ENCODE data around the gene KRIT1. TPM values are rescaled to one million over a fixed set of nuclear protein-coding genes. Genes with fewer than 3 reads are reported as not detected.

KRIT1 gene
- total RNA-seq, 2 donors from 2014 or later: 33.9 to 36.4 TPM

DNA sequence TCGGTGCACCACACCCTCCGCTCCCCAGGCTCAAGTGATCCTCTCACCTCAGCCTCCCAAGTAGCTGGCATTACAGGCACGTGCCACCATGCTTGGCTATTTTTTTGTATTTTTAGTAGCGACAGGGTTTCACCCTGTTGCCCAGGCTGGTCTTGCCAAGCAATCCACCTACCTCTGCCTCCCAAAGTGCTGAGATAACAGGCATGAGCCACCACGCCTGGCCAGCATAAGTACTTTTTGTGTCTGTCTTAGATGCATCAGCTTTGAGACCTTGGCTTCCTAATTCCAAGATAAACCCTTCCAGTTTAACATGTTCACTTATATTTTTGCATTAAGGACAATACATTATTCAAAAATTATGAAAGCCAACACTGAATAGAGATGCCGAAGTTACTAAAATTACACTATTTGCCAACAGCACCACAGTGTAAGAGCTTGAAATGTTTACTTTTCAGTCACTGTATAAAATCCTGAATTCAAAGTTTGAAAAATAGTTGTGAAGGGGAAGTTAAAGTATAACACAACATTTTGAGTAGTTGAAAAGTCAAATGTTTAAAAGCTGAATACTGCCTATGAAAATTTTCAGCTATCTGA, 36.6 kb upstream of the KRIT1 start:
- 89 to 96% methylated on average over 4 to 6 of the region's 6 CpGs for WGBS, 2 experiments (ENCODE audit: insufficient coverage in 1 of 2, insufficient read length in 1 of 2)
- peaks cover 10% of the 10 kb centered on the region for H3K9me3 Mint-ChIP-seq
- no peaks in the 10 kb centered on the region for H3K27me3 Mint-ChIP-seq (ENCODE audit: insufficient read depth)
- H3K4me3 ChIP-seq (ENCODE audit: low read length): no peak overlapping the region
- H3K27me3 ChIP-seq (ENCODE audit: control insufficient read depth, insufficient read depth, low read length, poor library complexity, severe bottlenecking): no peaks in the 10 kb centered on the region
- H3K27ac Mint-ChIP-seq: no peak overlapping the region
- H3K4me1 ChIP-seq (ENCODE audit: control insufficient read depth, insufficient read depth, low read length): peaks cover 16% of the 10 kb centered on the region
- H3K9me3 ChIP-seq (ENCODE audit: control insufficient read depth, low read length): peaks cover 13% of the 10 kb centered on the region
- H3K36me3 ChIP-seq (ENCODE audit: control insufficient read depth, insufficient read depth, low read length): no peaks in the 10 kb centered on the region
- no peak overlapping the region for H3K4me3 Mint-ChIP-seq
- TF ChIP-seq, protein P1, sequence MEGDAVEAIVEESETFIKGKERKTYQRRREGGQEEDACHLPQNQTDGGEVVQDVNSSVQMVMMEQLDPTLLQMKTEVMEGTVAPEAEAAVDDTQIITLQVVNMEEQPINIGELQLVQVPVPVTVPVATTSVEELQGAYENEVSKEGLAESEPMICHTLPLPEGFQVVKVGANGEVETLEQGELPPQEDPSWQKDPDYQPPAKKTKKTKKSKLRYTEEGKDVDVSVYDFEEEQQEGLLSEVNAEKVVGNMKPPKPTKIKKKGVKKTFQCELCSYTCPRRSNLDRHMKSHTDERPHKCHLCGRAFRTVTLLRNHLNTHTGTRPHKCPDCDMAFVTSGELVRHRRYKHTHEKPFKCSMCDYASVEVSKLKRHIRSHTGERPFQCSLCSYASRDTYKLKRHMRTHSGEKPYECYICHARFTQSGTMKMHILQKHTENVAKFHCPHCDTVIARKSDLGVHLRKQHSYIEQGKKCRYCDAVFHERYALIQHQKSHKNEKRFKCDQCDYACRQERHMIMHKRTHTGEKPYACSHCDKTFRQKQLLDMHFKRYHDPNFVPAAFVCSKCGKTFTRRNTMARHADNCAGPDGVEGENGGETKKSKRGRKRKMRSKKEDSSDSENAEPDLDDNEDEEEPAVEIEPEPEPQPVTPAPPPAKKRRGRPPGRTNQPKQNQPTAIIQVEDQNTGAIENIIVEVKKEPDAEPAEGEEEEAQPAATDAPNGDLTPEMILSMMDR (conservative IDR thresholded peaks at IDR 0.05): no peak
- H3K36me3 Mint-ChIP-seq (ENCODE audit: low read depth): peaks cover 10% of the 10 kb centered on the region
- H3K9ac ChIP-seq (ENCODE audit: extremely low read depth, low read length, poor library complexity, severe bottlenecking): no peak overlapping the region
- no peak overlapping the region for H3K27ac ChIP-seq (ENCODE audit: low read depth, low read length)
- H3K4me1 Mint-ChIP-seq: peaks cover 14% of the 10 kb centered on the region
- no peak for DNase-seq

GRCh38 chr7:92281031-92281430, 35.3 kb upstream of the KRIT1 start:
- peaks cover 15% of the 10 kb centered on the region for H3K36me3 Mint-ChIP-seq (ENCODE audit: low read depth)
- Histone ChIP-seq H3K9me3 (ENCODE audit: control insufficient read depth, low read length) (peaks cover 13% of the 10 kb centered on the region), H3K4me3 (ENCODE audit: low read length) (peak overlapping the region; percentile 21), H3K4me1 (ENCODE audit: control insufficient read depth, insufficient read depth, low read length) (peaks cover 16% of the 10 kb centered on the region), H3K27ac (ENCODE audit: low read depth, low read length) (no peak overlapping the region), H3K27me3 (ENCODE audit: control insufficient read depth, insufficient read depth, low read length, poor library complexity, severe bottlenecking) (no peaks in the 10 kb centered on the region), H3K36me3 (ENCODE audit: control insufficient read depth, insufficient read depth, low read length) (no peaks in the 10 kb centered on the region), H3K9ac (ENCODE audit: extremely low read depth, low read length, poor library complexity, severe bottlenecking) (no peak overlapping the region)
- H3K4me1 Mint-ChIP-seq: peaks cover 14% of the 10 kb centered on the region
- TF ChIP-seq, protein P1 (conservative IDR thresholded peaks at IDR 0.05): no peak
- no peak overlapping the region for H3K4me3 Mint-ChIP-seq
- H3K9me3 Mint-ChIP-seq: peaks cover 13% of the 10 kb centered on the region
- H3K27me3 Mint-ChIP-seq (ENCODE audit: insufficient read depth): no peaks in the 10 kb centered on the region
- no peak overlapping the region for H3K27ac Mint-ChIP-seq
- WGBS, 2 experiments (ENCODE audit: insufficient coverage in 1 of 2, insufficient read length in 1 of 2): 96 to 100% methylated on average over 1 to 2 of the region's 2 CpGs
- DNase-seq: no peak

GRCh38 chr7:92279396-92280031, 33.8 kb upstream of the KRIT1 start:
- H3K27ac Mint-ChIP-seq: no peak overlapping the region
- H3K4me1 ChIP-seq (ENCODE audit: control insufficient read depth, insufficient read depth, low read length): peaks cover 16% of the 10 kb centered on the region
- no peaks in the 10 kb centered on the region for H3K36me3 ChIP-seq (ENCODE audit: control insufficient read depth, insufficient read depth, low read length)
- H3K9me3 ChIP-seq (ENCODE audit: control insufficient read depth, low read length): peaks cover 13% of the 10 kb centered on the region
- no peak for DNase-seq
- H3K4me3 Mint-ChIP-seq: no peak overlapping the region
- peaks cover 15% of the 10 kb centered on the region for H3K36me3 Mint-ChIP-seq (ENCODE audit: low read depth)
- no peaks in the 10 kb centered on the region for H3K27me3 Mint-ChIP-seq (ENCODE audit: insufficient read depth)
- peaks cover 13% of the 10 kb centered on the region for H3K9me3 Mint-ChIP-seq
- H3K9ac ChIP-seq (ENCODE audit: extremely low read depth, low read length, poor library complexity, severe bottlenecking): no peak overlapping the region
- TF ChIP-seq, protein P1 (conservative IDR thresholded peaks at IDR 0.05): no peak
- WGBS, 2 experiments (ENCODE audit: insufficient coverage in 1 of 2, insufficient read length in 1 of 2): 65 to 91% methylated on average over 2 of the region's 2 CpGs
- no peak overlapping the region for H3K27ac ChIP-seq (ENCODE audit: low read depth, low read length)
- peaks cover 14% of the 10 kb centered on the region for H3K4me1 Mint-ChIP-seq
- no peaks in the 10 kb centered on the region for H3K27me3 ChIP-seq (ENCODE audit: control insufficient read depth, insufficient read depth, low read length, poor library complexity, severe bottlenecking)
- peak overlapping the region; percentile 3 for H3K4me3 ChIP-seq (ENCODE audit: low read length)

All from endodermal cell (in vitro differentiated cells).